Subcutaneous abdominal adipose tissue (tissue), 5 donors: ENCODE data around the gene ZNF174.
A peak's percentile ranks its signal among the peaks of the same experiment; 100 is the strongest.

Experiments used
- H3K27ac ChIP-seq: one replicate; pipeline ENCODE4 v1.7.0; 2013; ENCODE audit warnings: low read depth, mild to moderate bottlenecking, inconsistent platforms, low read length, moderate library complexity
- H3K27me3 ChIP-seq, 5 donors: one replicate each; pipeline ENCODE4 v1.7.0; 2013; ENCODE audit warnings: low read length in 5 of 5, inconsistent platforms in 1 of 5; ENCODE audit not compliant: control insufficient read depth in 5 of 5, insufficient read depth in 4 of 5
- H3K36me3 ChIP-seq, 5 donors: one replicate each; pipeline ENCODE4 v1.7.0; 2013; ENCODE audit warnings: low read length in 5 of 5; ENCODE audit not compliant: control insufficient read depth in 5 of 5, insufficient read depth in 5 of 5
- H3K4me1 ChIP-seq, 5 donors: one replicate each; pipeline ENCODE4 v1.7.0; 2013; ENCODE audit warnings: low read length in 5 of 5, mild to moderate bottlenecking in 3 of 5, moderate library complexity in 1 of 5; ENCODE audit not compliant: control insufficient read depth in 5 of 5, insufficient read depth in 5 of 5
- H3K4me3 ChIP-seq, 5 donors: one replicate each; pipeline ENCODE4 v1.7.0; 2013; ENCODE audit warnings: low read length in 5 of 5, low read depth in 1 of 5
- H3K9ac ChIP-seq, 5 donors: one replicate each; pipeline ENCODE4 v1.7.0; 2013; ENCODE audit warnings: low read length in 5 of 5, mild to moderate bottlenecking in 4 of 5, moderate library complexity in 3 of 5
- H3K9me3 ChIP-seq, 5 donors: one replicate each; pipeline ENCODE4 v1.7.0; 2013; ENCODE audit warnings: low read length in 5 of 5; ENCODE audit not compliant: control insufficient read depth in 5 of 5
- donor health status: healthy.
- donor health status: healthy.
- donor health status: healthy.
- donor health status: healthy.
- donor health status: healthy.

ZNF174 gene

GRCh38 chr16:3377917-3378316 lies 23.1 kb upstream of the ZNF174 start:
- H3K9me3 ChIP-seq, result peaks cover 50 to 95% (median 84%) of the 10 kb centered on the region in 5 donors
- H3K27ac ChIP-seq, result no peak overlapping the region
- peaks cover 10 to 18% (median 12%) of the 10 kb centered on the region in 5 donors for H3K36me3 ChIP-seq
- no peak overlapping the region for H3K9ac ChIP-seq
- peaks cover 0 to 3% (median 0%) of the 10 kb centered on the region in 5 donors for H3K4me1 ChIP-seq
- no peaks in the 10 kb centered on the region for H3K27me3 ChIP-seq
- peak overlapping the region in 2 of 5 donors; percentile 17 to 24 for H3K4me3 ChIP-seq

DNA sequence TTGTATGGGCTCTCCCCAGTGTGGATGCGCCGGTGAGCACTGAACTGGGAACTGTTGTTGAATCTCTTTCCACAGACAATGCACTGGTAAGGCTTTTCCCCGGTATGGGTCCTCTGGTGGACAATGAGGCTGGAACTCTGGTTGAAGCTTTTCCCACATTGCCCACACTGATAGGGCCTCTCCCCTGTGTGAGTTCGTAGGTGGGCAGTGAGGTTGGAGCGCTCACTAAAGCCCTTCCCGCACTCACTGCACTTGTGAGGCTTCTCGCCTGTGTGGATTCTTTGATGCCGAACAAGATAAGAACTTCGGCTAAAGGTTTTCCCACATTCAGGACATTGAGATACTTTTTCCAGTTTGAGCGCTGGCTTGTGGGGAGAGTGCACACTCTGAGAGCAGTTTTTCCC lies 18.0 kb upstream of the ZNF174 start:
- Histone ChIP-seq H3K4me3 (peak overlapping the region; percentile 28 to 62 (median 59)), H3K4me1 (peaks cover 0 to 6% (median 0%) of the 10 kb centered on the region in 5 donors), H3K9ac (peak overlapping the region in 1 of 5 donors; percentile 75), H3K9me3 (peaks cover 68 to 87% (median 80%) of the 10 kb centered on the region in 5 donors), H3K36me3 (peaks cover 35 to 45% (median 41%) of the 10 kb centered on the region in 5 donors), H3K27ac (no peak overlapping the region), H3K27me3 (no peaks in the 10 kb centered on the region)

GRCh38 chr16:3388325-3388724 lies 12.7 kb upstream of the ZNF174 start:
- Histone ChIP-seq H3K9me3 (peaks cover 47 to 74% (median 63%) of the 10 kb centered on the region in 5 donors), H3K27ac (no peak overlapping the region), H3K9ac (no peak overlapping the region), H3K36me3 (peaks cover 25 to 67% (median 57%) of the 10 kb centered on the region in 5 donors), H3K4me3 (peak overlapping the region in 4 of 5 donors; percentile 2 to 32 (median 22)), H3K4me1 (peaks cover 0 to under 1% (median 0%) of the 10 kb centered on the region in 5 donors), H3K27me3 (no peaks in the 10 kb centered on the region)

- Histone ChIP-seq H3K4me1 (no peaks in the 10 kb centered on the region), H3K9me3 (peaks cover 36 to 69% (median 58%) of the 10 kb centered on the region in 5 donors), H3K4me3 (peak overlapping the region in 4 of 5 donors; percentile 13 to 45 (median 29)), H3K27me3 (no peaks in the 10 kb centered on the region), H3K27ac (no peak overlapping the region), H3K9ac (no peak overlapping the region), H3K36me3 (peaks cover 15 to 67% (median 56%) of the 10 kb centered on the region in 5 donors)
Observed at GRCh38 chr16:3389663-3390338, 11.2 kb upstream of the ZNF174 start.

DNA sequence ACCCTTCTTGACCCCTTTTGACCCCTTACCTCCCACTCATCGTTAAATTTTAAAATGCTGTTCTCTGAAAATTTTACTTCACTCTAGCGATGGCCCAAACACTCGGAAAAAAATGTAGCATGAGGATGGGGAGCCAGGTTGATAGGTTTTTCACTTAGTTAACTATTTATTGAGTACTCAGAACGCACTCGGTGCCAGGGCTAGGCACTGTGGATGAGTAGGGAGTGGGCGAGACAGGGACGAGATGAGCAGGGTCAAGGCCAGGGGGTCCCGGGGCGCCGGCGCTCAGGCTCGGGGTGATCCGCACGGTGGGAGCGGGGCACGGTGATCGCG lies 603 bp upstream of the ZNF174 start:
- Histone ChIP-seq H3K9me3 (peaks cover 6 to 42% (median 30%) of the 10 kb centered on the region in 5 donors), H3K36me3 (peaks cover 21 to 42% (median 39%) of the 10 kb centered on the region in 5 donors), H3K4me3 (peak overlapping the region; percentile 80 to 92 (median 89)), H3K27ac (peak overlapping the region; percentile 41), H3K9ac (peak overlapping the region; percentile 56 to 95 (median 94)), H3K27me3 (no peaks in the 10 kb centered on the region), H3K4me1 (peaks cover 4 to 23% (median 21%) of the 10 kb centered on the region in 5 donors)

DNA sequence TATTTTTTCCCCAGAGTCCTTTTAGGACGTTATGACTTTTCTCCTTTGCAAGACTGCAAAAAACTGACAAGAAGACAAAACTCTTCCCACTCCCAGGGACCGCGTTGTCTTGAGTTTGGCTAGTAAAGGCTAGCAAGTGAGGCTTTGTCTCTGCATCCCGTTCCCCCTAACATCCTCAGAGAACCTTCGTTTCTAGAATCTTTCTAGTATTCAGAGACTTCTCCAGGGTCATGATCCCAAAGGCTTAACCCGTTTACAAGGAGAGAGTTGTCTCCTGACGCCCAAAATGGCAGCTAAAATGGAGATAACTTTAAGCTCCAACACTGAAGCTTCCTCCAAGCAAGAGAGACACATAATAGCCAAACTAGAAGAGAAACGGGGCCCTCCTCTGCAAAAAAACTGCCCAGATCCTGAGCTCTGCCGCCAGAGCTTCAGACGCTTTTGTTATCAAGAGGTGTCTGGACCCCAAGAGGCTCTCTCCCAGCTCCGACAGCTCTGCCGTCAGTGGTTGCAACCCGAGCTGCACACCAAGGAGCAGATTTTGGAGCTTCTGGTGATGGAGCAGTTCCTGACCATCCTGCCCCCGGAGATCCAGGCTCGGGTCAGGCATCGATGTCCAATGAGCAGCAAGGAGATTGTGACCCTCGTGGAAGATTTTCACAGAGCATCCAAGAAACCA lies 843 bp downstream of the ZNF174 start:
- peak overlapping the region; percentile 39 to 95 (median 86) for H3K9ac ChIP-seq
- peak overlapping the region; percentile 74 for H3K27ac ChIP-seq
- peaks cover 14 to 41% (median 39%) of the 10 kb centered on the region in 5 donors for H3K9me3 ChIP-seq
- peak overlapping the region; percentile 80 to 92 (median 82) for H3K4me3 ChIP-seq
- H3K27me3 ChIP-seq, result no peaks in the 10 kb centered on the region
- peaks cover 4 to 23% (median 21%) of the 10 kb centered on the region in 5 donors for H3K4me1 ChIP-seq
- H3K36me3 ChIP-seq, result peaks cover 27 to 42% (median 38%) of the 10 kb centered on the region in 5 donors

- Histone ChIP-seq H3K36me3 (peaks cover 22 to 60% (median 45%) of the 10 kb centered on the region in 5 donors), H3K9me3 (peaks cover 53 to 97% (median 90%) of the 10 kb centered on the region in 5 donors), H3K9ac (no peak overlapping the region), H3K27ac (no peak overlapping the region), H3K27me3 (no peaks in the 10 kb centered on the region), H3K4me1 (no peaks in the 10 kb centered on the region), H3K4me3 (peak overlapping the region; percentile 42 to 69 (median 60))
Observed at GRCh38 chr16:3408561-3409197, 7.7 kb downstream of the ZNF174 start.

DNA sequence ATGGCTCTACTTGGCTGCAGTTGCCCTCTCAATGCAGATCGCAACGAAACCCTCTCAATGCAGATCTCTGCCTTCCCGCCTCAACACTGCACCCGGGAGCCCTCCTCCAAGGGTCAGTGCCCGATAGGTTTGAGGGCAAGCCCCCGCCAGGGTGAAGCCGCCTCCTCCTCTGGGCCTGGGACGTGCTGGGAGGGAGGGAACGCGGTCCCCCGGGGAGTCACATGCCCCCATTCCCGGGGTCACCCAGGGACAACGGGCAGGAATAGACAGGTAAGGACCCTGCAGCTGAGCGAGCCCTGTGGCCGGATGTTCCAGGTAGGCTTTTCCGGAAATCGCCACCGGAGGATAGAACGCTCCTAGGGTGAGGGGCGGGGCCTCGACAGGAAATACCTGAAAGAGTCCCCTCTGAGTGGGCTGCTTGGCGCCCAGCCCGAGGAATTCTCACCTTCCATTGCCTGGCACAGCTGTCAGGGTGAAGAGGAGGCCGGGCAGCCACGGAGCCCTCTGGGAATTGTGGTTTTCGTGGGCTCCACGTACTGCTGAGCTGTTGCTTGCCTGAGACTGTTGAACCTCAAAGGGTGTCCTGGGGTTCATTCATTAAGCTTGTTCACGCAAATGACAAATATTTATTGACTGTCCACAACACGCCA lies 12.8 kb downstream of the ZNF174 start:
- Histone ChIP-seq H3K9me3 (peaks cover 28 to 88% (median 77%) of the 10 kb centered on the region in 5 donors), H3K4me1 (no peaks in the 10 kb centered on the region), H3K27me3 (no peaks in the 10 kb centered on the region), H3K36me3 (peaks cover 0 to 9% (median 3%) of the 10 kb centered on the region in 5 donors), H3K27ac (no peak overlapping the region), H3K4me3 (peak overlapping the region in 2 of 5 donors; percentile 14 to 22), H3K9ac (no peak overlapping the region)

- peaks cover 0 to 6% (median 0%) of the 10 kb centered on the region in 5 donors for H3K4me1 ChIP-seq
- peaks cover 0 to 10% (median 4%) of the 10 kb centered on the region in 5 donors for H3K9me3 ChIP-seq
- peaks cover 0 to 17% (median 12%) of the 10 kb centered on the region in 5 donors for H3K36me3 ChIP-seq
- H3K27me3 ChIP-seq, result peaks cover 0 to 2% (median 0%) of the 10 kb centered on the region in 5 donors
- no peak overlapping the region for H3K9ac ChIP-seq
- H3K4me3 ChIP-seq, result peak overlapping the region; percentile 45 to 68 (median 56)
- no peak overlapping the region for H3K27ac ChIP-seq
Observed at GRCh38 chr16:3431779-3432219, 30.8 kb downstream of the ZNF174 start.
